Measurements from ENCODE around the gene MOB3B.

The MOB3B gene

GRCh38 chr9:27529316-27530278 is at the start of gene MOB3B:
Gene MOB3B (minus strand): TSS chr9:27529814. CDS start chr9:27455550, 74,264 bp downstream.
- peak; percentile 78 for DNase-seq (ENCODE audit: low spot score)

GRCh38 chr9:27573634-27574590 is 44.3 kb upstream of the MOB3B start:
- DNase-seq (ENCODE audit: low spot score), result peak; percentile 98

- peak; percentile 82 for DNase-seq (ENCODE audit: low spot score)
These were observed 43.5 kb upstream of the MOB3B start, which contains the start of gene C9orf72 for GRCh38 chr9:27572918-27573633. Gene C9orf72 (minus strand): TSS chr9:27573481. CDS start chr9:27567120, 6,361 bp downstream.

- peak; percentile 75 for DNase-seq (ENCODE audit: low spot score)
These were observed 42.9 kb upstream of the MOB3B start for GRCh38 chr9:27572566-27572917.

GRCh38 chr9:27572061-27572460 is 42.4 kb upstream of the MOB3B start:
- no peak for DNase-seq (ENCODE audit: low spot score)

GRCh38 chr9:27571011-27571410 is 41.4 kb upstream of the MOB3B start:
- no peak for DNase-seq (ENCODE audit: low spot score)

GRCh38 chr9:27569406-27569805 is 39.8 kb upstream of the MOB3B start:
- DNase-seq (ENCODE audit: low spot score), result no peak

GRCh38 chr9:27566118-27566517 is 36.5 kb upstream of the MOB3B start:
- no peak for DNase-seq (ENCODE audit: low spot score)

GRCh38 chr9:27565696-27566095 is 36.1 kb upstream of the MOB3B start:
- DNase-seq (ENCODE audit: low spot score), result no peak

GRCh38 chr9:27564670-27565069 is 35.1 kb upstream of the MOB3B start:
- no peak for DNase-seq (ENCODE audit: low spot score)

GRCh38 chr9:27563738-27564430 is 34.3 kb upstream of the MOB3B start:
- DNase-seq (ENCODE audit: low spot score), result no peak

- peak; percentile 34 for DNase-seq (ENCODE audit: low spot score)
These were observed 32.1 kb upstream of the MOB3B start for GRCh38 chr9:27561685-27562084.

- no peak for DNase-seq (ENCODE audit: low spot score)
These were observed 30.8 kb upstream of the MOB3B start for GRCh38 chr9:27560457-27560856.

- no peak for DNase-seq (ENCODE audit: low spot score)
These were observed 28.7 kb upstream of the MOB3B start for GRCh38 chr9:27558307-27558706.

GRCh38 chr9:27556470-27556869 is 26.9 kb upstream of the MOB3B start:
- no peak for DNase-seq (ENCODE audit: low spot score)

- no peak for DNase-seq (ENCODE audit: low spot score)
These were observed 25.1 kb upstream of the MOB3B start for GRCh38 chr9:27554712-27555111.

- DNase-seq (ENCODE audit: low spot score), result no peak
These were observed 19.7 kb upstream of the MOB3B start for GRCh38 chr9:27549196-27549755.

GRCh38 chr9:27548055-27548741 is 18.6 kb upstream of the MOB3B start:
- DNase-seq (ENCODE audit: low spot score), result no peak

GRCh38 chr9:27545471-27545870 is 15.9 kb upstream of the MOB3B start:
- DNase-seq (ENCODE audit: low spot score), result no peak

GRCh38 chr9:27542508-27542907 is 12.9 kb upstream of the MOB3B start:
- DNase-seq (ENCODE audit: low spot score), result no peak

All from activated CD4-positive, alpha-beta T cell treated with anti-CD3 and anti-CD28 coated beads, Interleukin-2, Interleukin-4, amounts not matched to agents 100 ng/mL and 50 ng/mL, durations not matched to agents 16 hours and 8 hours (primary cell).